MM.1S (cell line): Measurements from ENCODE around the gene ARMC9.
A peak's percentile ranks its signal among the peaks of the same experiment; 100 is the strongest.
"Not testable (repeated sequence)": the region's sequence is repeated elsewhere in the genome, so short reads cannot be mapped to it uniquely, and the experiment has no call there.

ENCODE experiments used
- DNase-seq: peaks from one replicate; pipeline ENCODE4 v3.0.0-alpha.2; 2015
- H2AFZ ChIP-seq: fragments of 300-600 bp; sonication (generic); 2 replicates; pipeline ENCODE4 v1.6.0; 2016; ENCODE audit warnings: antibody characterized with exemption, low read length
- H3F3A ChIP-seq: fragments of 300-600 bp; sonication (generic); 2 replicates; pipeline ENCODE4 v1.6.1; 2016; ENCODE audit warnings: mild to moderate bottlenecking, antibody characterized with exemption, low read length, moderate library complexity, mixed read lengths; ENCODE audit not compliant: insufficient read depth
- H3K27ac ChIP-seq: fragments of 300-600 bp; sonication (generic); 2 replicates; pipeline ENCODE4 v1.5.1; 2016; ENCODE audit warnings: mild to moderate bottlenecking, low read length
- H3K27me3 ChIP-seq: fragments of 300-600 bp; sonication (generic); replicated peaks from 2 replicates; pipeline ENCODE4 v1.6.0; 2016; ENCODE audit warnings: low read length; ENCODE audit not compliant: insufficient read depth
- H3K36me3 ChIP-seq: fragments of 300-600 bp; sonication (generic); replicated peaks from 2 replicates; pipeline ENCODE4 v1.6.1; 2016; ENCODE audit warnings: mild to moderate bottlenecking, low read length, mixed read lengths; ENCODE audit not compliant: insufficient read depth
- H3K4me1 ChIP-seq: fragments of 300-600 bp; sonication (generic); 2 replicates; pipeline ENCODE4 v1.6.1; 2016; ENCODE audit warnings: low read length, mixed read lengths
- H3K4me2 ChIP-seq: fragments of 300-600 bp; sonication (generic); 2 replicates; pipeline ENCODE4 v1.6.0; 2016; ENCODE audit warnings: low read depth, low read length
- H3K4me3 ChIP-seq: fragments of 300-600 bp; sonication (generic); 2 replicates; pipeline ENCODE4 v1.5.1; 2016; ENCODE audit warnings: low read length, mixed read lengths
- H3K79me2 ChIP-seq: fragments of 300-600 bp; sonication (generic); 2 replicates; pipeline ENCODE4 v1.6.1; 2016; ENCODE audit warnings: mixed run types, low read length, mixed read lengths
- H3K9ac ChIP-seq: fragments of 300-600 bp; sonication (generic); 2 replicates; pipeline ENCODE4 v1.6.1; 2016; ENCODE audit warnings: low read length, mixed read lengths
- H3K9me2 ChIP-seq: fragments of 300-600 bp; sonication (generic); replicated peaks from 2 replicates; pipeline ENCODE4 v1.6.1; 2016; ENCODE audit warnings: mild to moderate bottlenecking, low read length, mixed read lengths; ENCODE audit not compliant: insufficient read depth
- H3K9me3 ChIP-seq: fragments of 300-600 bp; sonication (generic); replicated peaks from 2 replicates; pipeline ENCODE4 v1.6.1; 2016; ENCODE audit warnings: mild to moderate bottlenecking, low read length, mixed read lengths; ENCODE audit not compliant: insufficient read depth
- H4K20me1 ChIP-seq: fragments of 300-600 bp; sonication (generic); 2 replicates; pipeline ENCODE4 v1.6.1; 2016; ENCODE audit warnings: mild to moderate bottlenecking, low read length, moderate library complexity, mixed read lengths; ENCODE audit not compliant: insufficient read depth
- EZH2 ChIP-seq: fragments of 300-600 bp; sonication (generic); optimal IDR thresholded peaks from 2 replicates; pipeline ENCODE3; 2017; ENCODE audit warnings: low read depth, mild to moderate bottlenecking, antibody characterized with exemption, low read length, mixed read lengths
- EZH2phosphoT487 ChIP-seq: fragments of 300-600 bp; sonication (generic); IDR thresholded peaks from 2 replicates; pipeline ENCODE4 v1.6.1; 2018; ENCODE audit warnings: antibody characterized with exemption, low read length
- TF ChIP-seq, protein P1 (sequence below): fragments of 300-600 bp; sonication (generic); IDR thresholded peaks from 2 replicates; pipeline ENCODE4 v1.5.1; 2016; ENCODE audit warnings: antibody characterized with exemption, low read length, mixed read lengths

Gene ARMC9

DNA sequence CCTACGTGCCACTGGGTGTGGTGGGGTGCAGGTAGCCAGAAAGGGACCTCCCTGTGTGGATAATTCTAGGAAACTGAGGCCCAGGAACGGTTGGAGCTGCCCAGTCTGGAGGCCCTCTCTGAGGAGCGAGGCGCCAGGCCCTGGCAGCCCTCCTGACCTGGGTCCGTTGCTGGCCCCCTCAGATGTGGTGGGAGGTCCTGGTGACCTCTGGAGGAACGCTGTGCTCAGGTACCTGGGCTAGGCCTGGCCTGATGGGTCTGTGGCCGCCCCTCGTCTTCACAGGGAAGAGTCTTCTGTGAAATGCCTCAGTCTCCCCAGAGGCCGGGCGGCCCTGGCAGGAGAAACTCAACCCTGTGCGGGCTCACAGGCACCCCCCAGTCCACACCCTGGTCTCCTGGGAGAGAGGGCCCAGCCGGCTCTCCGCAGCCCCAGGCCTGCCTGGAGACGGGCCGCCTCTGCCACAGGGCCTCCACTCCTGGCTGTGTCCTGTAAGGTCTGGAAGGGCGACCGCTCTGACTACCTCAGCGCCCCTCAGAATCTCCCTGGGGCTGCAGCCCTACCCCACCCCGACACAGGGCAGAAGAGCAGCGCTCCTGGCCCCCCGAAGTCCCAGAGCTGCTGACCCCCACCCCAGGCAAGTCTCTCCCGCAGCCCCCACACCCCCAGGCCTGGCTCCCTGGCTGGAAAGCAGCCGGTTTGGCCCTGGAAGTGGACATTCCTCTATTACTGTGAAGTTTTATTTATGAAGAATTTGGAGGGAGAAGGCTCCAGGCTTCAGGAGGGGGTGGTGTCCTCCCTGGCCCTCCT lies 200.8 kb downstream of the ARMC9 start:
- H3K9ac ChIP-seq: no peak overlapping the region

DNA sequence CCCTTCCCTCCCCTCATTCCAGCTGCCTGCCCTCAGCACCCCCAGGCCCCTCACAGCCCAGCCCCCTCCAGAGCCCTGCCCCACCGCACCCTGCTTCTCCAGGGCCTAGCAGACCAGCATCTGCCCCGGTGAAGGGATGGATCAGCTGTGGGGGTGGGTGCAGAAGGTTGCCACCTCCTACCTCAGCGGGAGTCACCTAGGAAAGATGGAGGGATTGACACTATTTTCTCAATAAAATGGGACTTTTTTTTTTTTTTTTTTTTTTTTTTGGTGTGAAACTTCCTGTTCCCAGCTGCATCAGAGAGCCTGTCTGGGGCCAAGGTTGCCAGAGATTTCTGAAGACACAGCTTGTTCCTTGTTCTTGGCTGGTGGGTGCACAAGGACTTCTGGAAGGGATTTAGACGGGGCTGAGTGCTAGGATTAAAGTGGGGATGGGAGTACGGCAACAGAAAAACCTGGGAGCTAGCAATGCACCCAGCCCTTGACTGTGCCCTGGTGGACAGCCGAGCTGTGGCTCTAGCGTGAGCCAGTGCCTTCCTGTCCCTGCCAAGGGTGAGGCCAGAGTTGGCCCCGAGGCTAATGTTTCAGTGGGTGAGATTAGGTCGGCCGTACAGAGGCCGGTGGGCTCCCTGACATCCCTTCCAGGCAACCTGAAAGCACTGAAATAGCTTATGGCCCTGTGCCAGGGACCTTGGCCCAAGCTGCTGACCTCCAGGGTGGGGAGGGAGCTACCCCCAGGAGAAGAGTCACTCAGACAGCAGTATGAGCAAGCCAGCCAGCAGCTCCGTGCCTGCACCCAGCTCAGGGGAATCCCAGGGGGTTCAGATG lies 201.6 kb downstream of the ARMC9 start:
- Histone ChIP-seq H3K4me1 (0 out of 2 replicates have a peak, but pooled peaks cover 1% of the 10 kb centered on the region), H3K4me2 (no peak overlapping the region), H3K79me2 (no peaks in the 10 kb centered on the region), H2AFZ (no peak overlapping the region), H4K20me1 (no peaks in the 10 kb centered on the region), H3F3A (no peaks in the 10 kb centered on the region), H3K36me3 (no peaks in the 10 kb centered on the region), H3K27ac (no peak overlapping the region), H3K4me3 (no peak overlapping the region), H3K9ac (no peak overlapping the region), H3K9me3 (no peaks in the 10 kb centered on the region), H3K27me3 (peaks cover 7% of the 10 kb centered on the region; the same call in 1 of the 2 replicates), H3K9me2 (no peaks in the 10 kb centered on the region)
- DNase-seq: no peak
- no peak for TF ChIP-seq EZH2
- TF ChIP-seq EZH2phosphoT487: no peak
- TF ChIP-seq, protein P1, sequence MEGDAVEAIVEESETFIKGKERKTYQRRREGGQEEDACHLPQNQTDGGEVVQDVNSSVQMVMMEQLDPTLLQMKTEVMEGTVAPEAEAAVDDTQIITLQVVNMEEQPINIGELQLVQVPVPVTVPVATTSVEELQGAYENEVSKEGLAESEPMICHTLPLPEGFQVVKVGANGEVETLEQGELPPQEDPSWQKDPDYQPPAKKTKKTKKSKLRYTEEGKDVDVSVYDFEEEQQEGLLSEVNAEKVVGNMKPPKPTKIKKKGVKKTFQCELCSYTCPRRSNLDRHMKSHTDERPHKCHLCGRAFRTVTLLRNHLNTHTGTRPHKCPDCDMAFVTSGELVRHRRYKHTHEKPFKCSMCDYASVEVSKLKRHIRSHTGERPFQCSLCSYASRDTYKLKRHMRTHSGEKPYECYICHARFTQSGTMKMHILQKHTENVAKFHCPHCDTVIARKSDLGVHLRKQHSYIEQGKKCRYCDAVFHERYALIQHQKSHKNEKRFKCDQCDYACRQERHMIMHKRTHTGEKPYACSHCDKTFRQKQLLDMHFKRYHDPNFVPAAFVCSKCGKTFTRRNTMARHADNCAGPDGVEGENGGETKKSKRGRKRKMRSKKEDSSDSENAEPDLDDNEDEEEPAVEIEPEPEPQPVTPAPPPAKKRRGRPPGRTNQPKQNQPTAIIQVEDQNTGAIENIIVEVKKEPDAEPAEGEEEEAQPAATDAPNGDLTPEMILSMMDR: no peak

More for the DNA sequence above, 200.8 kb downstream of the ARMC9 start:
- no peaks in the 10 kb centered on the region for H3K9me3 ChIP-seq
- H3K27ac ChIP-seq: no peak overlapping the region
- H3K4me2 ChIP-seq: no peak overlapping the region
- TF ChIP-seq EZH2phosphoT487 (no peak), EZH2 (no peak)
- TF ChIP-seq, protein P1: no peak
- H3K4me3 ChIP-seq: no peak overlapping the region
- no peaks in the 10 kb centered on the region for H3F3A ChIP-seq
- peaks cover 7% of the 10 kb centered on the region; the same call in 1 of the 2 replicates for H3K27me3 ChIP-seq
- DNase-seq: no peak
- no peaks in the 10 kb centered on the region for H3K79me2 ChIP-seq
- no peaks in the 10 kb centered on the region for H4K20me1 ChIP-seq
- H3K4me1 ChIP-seq: no peaks in the 10 kb centered on the region
- H3K36me3 ChIP-seq: no peaks in the 10 kb centered on the region
- no peaks in the 10 kb centered on the region for H3K9me2 ChIP-seq
- no peak overlapping the region for H2AFZ ChIP-seq

DNA sequence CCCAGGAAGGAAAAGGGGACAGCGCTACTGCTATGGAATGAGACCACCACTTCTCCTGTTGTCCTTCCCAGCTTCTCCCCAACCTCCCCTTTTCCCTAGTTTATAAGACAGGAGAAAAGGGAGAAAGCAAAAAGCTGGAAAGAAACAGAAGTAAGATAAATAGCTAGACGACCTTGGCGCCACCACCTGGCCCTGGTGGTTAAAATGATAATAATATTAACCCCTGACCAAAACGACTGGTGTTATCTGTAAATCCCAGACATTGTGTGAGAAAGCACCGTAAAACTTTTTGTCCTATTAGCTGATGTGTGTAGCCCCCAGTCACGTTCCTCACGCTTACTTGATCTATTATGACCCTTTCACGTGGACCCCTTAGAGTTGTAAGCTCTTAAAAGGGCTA lies 202.2 kb downstream of the ARMC9 start:
- H3K9me2 ChIP-seq, H3K27me3 ChIP-seq, H3K9ac ChIP-seq, H2AFZ ChIP-seq, H3K27ac ChIP-seq, H4K20me1 ChIP-seq, H3K9me3 ChIP-seq, H3F3A ChIP-seq, DNase-seq, H3K4me1 ChIP-seq, H3K4me3 ChIP-seq, H3K4me2 ChIP-seq, H3K79me2 ChIP-seq, H3K36me3 ChIP-seq: not testable (repeated sequence)
- TF ChIP-seq, protein P1: 0 out of 2 replicates have a peak, but pooled peaks have one; percentile 5

DNA sequence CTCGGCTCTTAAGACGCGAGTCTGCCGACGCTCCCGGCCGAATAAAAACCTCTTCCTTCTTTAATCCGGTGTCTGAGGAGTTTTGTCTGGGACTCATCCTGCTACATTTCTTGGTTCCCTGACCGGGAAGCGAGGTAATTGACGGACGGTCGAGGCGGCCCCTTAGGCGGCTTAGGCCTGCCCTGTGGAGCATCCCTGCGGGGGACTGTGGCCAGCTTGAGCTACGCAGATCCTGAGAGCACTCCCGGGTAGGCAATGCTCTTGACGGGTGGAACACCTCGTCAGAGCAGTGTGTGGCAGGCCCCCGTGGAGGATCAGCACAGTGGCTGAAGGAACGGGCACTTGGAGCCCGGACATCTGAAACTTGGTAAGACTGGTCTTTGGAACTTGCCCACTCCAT lies 202.7 kb downstream of the ARMC9 start:
- H3F3A ChIP-seq, H3K27ac ChIP-seq, H3K36me3 ChIP-seq, H3K4me1 ChIP-seq, H4K20me1 ChIP-seq, H3K9ac ChIP-seq, H2AFZ ChIP-seq, H3K27me3 ChIP-seq, DNase-seq, H3K9me2 ChIP-seq, H3K9me3 ChIP-seq, H3K4me3 ChIP-seq, H3K79me2 ChIP-seq, H3K4me2 ChIP-seq: not testable (repeated sequence)

DNA sequence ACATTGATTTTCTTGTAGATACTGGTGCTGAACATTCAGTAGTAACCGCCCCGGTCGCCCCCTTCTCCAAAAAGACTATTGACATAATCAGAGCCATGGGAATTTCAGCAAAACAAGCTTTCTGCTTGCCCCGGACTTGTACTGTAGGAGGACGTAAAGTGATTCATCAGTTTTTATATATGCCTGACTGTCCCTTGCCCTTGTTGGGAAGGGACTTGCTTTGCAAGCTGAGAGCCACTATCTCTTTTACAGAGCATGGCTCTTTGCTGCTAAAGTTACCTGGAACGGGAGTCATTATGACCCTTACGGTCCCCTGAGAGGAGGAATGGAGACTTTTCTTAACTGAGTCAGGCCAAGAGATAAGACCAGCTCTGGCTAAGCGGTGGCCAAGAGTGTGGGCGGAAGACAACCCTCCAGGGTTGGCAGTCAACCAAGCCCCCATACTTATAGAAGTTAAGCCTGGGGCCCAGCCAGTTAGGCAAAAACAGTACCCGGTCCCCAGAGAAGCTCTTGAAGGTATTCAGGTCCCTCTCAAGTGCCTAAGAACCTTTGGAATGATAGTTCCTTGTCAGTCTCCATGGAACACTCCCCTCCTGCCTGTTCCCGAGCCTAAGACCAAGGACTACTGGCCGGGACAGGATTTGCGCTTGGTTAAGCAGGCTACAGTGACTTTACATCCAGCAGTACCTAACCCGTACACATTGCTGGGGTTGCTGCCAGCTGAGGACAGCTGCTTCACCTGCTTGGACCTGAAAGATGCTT lies 205.2 kb downstream of the ARMC9 start:
- not testable (repeated sequence) for H3K27me3 ChIP-seq, H3K4me2 ChIP-seq, H3F3A ChIP-seq, DNase-seq, H3K9me3 ChIP-seq, H3K9me2 ChIP-seq, H4K20me1 ChIP-seq, H2AFZ ChIP-seq, H3K4me3 ChIP-seq, H3K36me3 ChIP-seq, H3K27ac ChIP-seq, H3K9ac ChIP-seq, H3K79me2 ChIP-seq
- peaks cover 10% of the 10 kb centered on the region; the same call in 1 of the 2 replicates for H3K4me1 ChIP-seq
